Natural killer cell treated with Interleukin-12 subunit alpha and Interleukin-12 subunit beta and Interleukin-15 and Interleukin-18, amount 100 ng/mL, for 72 hours (primary cell): ENCODE results near the gene TRPM3. TPM values are rescaled to one million over a fixed set of nuclear protein-coding genes. Genes with fewer than 3 reads are reported as not detected.
"Not testable (repeated sequence)": the region's sequence is repeated elsewhere in the genome, so short reads cannot be mapped to it uniquely, and the experiment has no call there.

Experiments
- ATAC-seq, 2 donors: fragments of 150-1000 bp; cut with Tn5 transposase in 1 of 2; sonication (Bioruptor Pico), chemical (Tn5 transposase) in 1 of 2; 2 replicates each; pipeline ENCODE4 v1.10.0; 2021
- DNase-seq: peaks from one replicate; pipeline ENCODE4 v3.0.0; 2022; ENCODE audit warnings: low spot score
- H3K27ac Mint-ChIP-seq, 2 donors: 1 replicate in 1 of 2; 2 replicates in 1 of 2; pipeline ENCODE4 v1.8.0; 2022; ENCODE audit warnings: mixed read lengths in 2 of 2, mild to moderate bottlenecking in 1 of 2, moderate library complexity in 1 of 2
- H3K27me3 Mint-ChIP-seq, 2 donors: 1 replicate in 1 of 2; 2 replicates in 1 of 2; pipeline ENCODE4 v1.8.0; 2022; ENCODE audit warnings: mixed read lengths in 2 of 2
- H3K36me3 Mint-ChIP-seq: one replicate; pipeline ENCODE4 v1.8.0; 2022; ENCODE audit warnings: mixed read lengths
- H3K4me1 Mint-ChIP-seq, 2 donors: 1 replicate in 1 of 2; 2 replicates in 1 of 2; pipeline ENCODE4 v1.8.0; 2022; ENCODE audit warnings: low read depth in 2 of 2, mixed read lengths in 2 of 2, mild to moderate bottlenecking in 1 of 2
- H3K4me3 Mint-ChIP-seq: one replicate; pipeline ENCODE4 v1.8.0; 2022; ENCODE audit warnings: mixed read lengths
- H3K9me3 Mint-ChIP-seq: 2 replicates; pipeline ENCODE4 v1.8.0; 2022; ENCODE audit warnings: mixed read lengths
- total RNA-seq, 2 donors: library from RNA; stranded (reverse); gene quantifications; one replicate each; pipeline ENCODE4 v1.2.3, GENCODE V29; 2022

Gene TRPM3
- total RNA-seq, 2 donors from 2014 or later, result not detected

DNA sequence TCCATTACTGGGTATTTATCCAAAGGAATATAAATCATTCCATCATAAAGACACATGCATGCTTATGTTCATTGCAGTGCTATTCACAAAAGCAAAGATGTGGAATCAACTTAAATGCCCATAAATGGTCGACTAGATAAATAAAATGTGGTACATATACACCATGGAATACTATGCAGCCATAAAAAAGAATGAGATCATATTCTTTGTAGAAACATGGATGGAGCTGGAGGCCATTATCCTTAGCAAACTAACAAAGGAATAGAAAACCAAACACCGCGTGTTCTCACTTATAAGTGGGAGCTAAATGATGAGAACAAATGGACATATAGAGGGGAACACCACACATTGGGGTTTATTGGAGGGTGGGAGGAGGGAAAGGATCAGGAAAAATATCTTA lies 155.0 kb downstream of the TRPM3 start:
- H3K9me3 Mint-ChIP-seq, H3K36me3 Mint-ChIP-seq, H3K4me3 Mint-ChIP-seq, H3K27ac Mint-ChIP-seq, DNase-seq, ATAC-seq, H3K4me1 Mint-ChIP-seq, H3K27me3 Mint-ChIP-seq: not testable (repeated sequence)

- no peaks in the 10 kb centered on the region for H3K27me3 Mint-ChIP-seq
- ATAC-seq (no peak), DNase-seq (no peak)
- no peaks in the 10 kb centered on the region for H3K36me3 Mint-ChIP-seq
- H3K4me3 Mint-ChIP-seq, result no peak overlapping the region
- H3K9me3 Mint-ChIP-seq, result no peaks in the 10 kb centered on the region
- H3K4me1 Mint-ChIP-seq, result no peaks in the 10 kb centered on the region
- no peak overlapping the region for H3K27ac Mint-ChIP-seq
Measured at GRCh38 chr9:70964861-70965260, 156.6 kb downstream of the TRPM3 start.

GRCh38 chr9:70963554-70963953 lies 157.9 kb downstream of the TRPM3 start:
- DNase-seq (no peak), ATAC-seq (no peak)
- H3K27ac Mint-ChIP-seq, result no peak overlapping the region
- H3K27me3 Mint-ChIP-seq, result no peaks in the 10 kb centered on the region
- H3K9me3 Mint-ChIP-seq, result no peaks in the 10 kb centered on the region
- no peaks in the 10 kb centered on the region for H3K4me1 Mint-ChIP-seq
- no peaks in the 10 kb centered on the region for H3K36me3 Mint-ChIP-seq
- no peak overlapping the region for H3K4me3 Mint-ChIP-seq

DNA sequence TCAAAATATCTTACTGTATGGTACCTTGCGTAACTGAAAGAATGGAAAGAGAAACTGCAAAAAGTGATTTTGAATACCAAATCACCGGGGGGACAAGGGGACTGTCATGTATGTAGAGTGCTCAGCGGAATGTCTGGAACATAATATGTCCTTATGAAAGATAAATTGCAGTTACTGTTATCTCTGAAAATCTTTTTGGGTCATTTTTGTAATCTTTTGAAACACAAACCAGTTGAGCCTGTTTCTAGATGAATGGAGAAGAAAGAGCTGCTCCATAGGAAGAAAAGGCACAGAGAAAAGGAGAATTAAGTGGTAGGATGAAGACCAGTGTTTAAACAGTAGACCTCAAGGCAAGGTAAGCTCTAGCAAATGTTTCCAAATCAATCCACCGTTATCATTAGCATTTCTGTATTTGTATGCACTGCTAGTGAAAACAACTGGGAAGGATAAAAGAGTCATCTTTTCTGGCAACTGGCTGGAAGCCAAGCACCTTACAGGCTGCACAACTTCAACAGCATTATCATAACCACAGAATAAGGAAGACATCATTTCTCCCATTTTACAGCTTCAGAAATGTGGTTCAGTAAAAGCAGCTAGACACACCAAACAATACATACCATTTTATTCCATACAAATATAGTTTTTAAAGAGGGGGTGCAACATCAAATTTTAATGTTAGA lies 158.5 kb downstream of the TRPM3 start:
- no peak for ATAC-seq
- Mint-ChIP-seq H3K36me3 (no peaks in the 10 kb centered on the region), H3K27me3 (no peaks in the 10 kb centered on the region), H3K27ac (no peak overlapping the region), H3K9me3 (no peaks in the 10 kb centered on the region), H3K4me3 (no peak overlapping the region), H3K4me1 (no peaks in the 10 kb centered on the region)
- DNase-seq, result no peak

GRCh38 chr9:70959366-70959765 lies 162.1 kb downstream of the TRPM3 start:
- DNase-seq (no peak), ATAC-seq (no peak)
- Mint-ChIP-seq H3K4me3 (no peak overlapping the region), H3K4me1 (no peaks in the 10 kb centered on the region), H3K27me3 (no peaks in the 10 kb centered on the region), H3K36me3 (no peaks in the 10 kb centered on the region), H3K27ac (no peak overlapping the region), H3K9me3 (no peaks in the 10 kb centered on the region)

- Mint-ChIP-seq H3K9me3 (no peaks in the 10 kb centered on the region), H3K27ac (no peak overlapping the region), H3K4me3 (no peak overlapping the region), H3K4me1 (no peaks in the 10 kb centered on the region), H3K27me3 (no peaks in the 10 kb centered on the region), H3K36me3 (no peaks in the 10 kb centered on the region)
- DNase-seq, result no peak
- ATAC-seq, result no peak
Measured at GRCh38 chr9:70954596-70955143, 166.8 kb downstream of the TRPM3 start.

GRCh38 chr9:70954126-70954525 lies 167.3 kb downstream of the TRPM3 start:
- H3K9me3 Mint-ChIP-seq, result no peaks in the 10 kb centered on the region
- no peaks in the 10 kb centered on the region for H3K4me1 Mint-ChIP-seq
- H3K27me3 Mint-ChIP-seq, result no peaks in the 10 kb centered on the region
- H3K4me3 Mint-ChIP-seq, result no peak overlapping the region
- ATAC-seq (no peak), DNase-seq (no peak)
- H3K27ac Mint-ChIP-seq, result no peak overlapping the region
- no peaks in the 10 kb centered on the region for H3K36me3 Mint-ChIP-seq

GRCh38 chr9:70951749-70952727 lies 169.4 kb downstream of the TRPM3 start:
- Mint-ChIP-seq H3K4me3 (no peak overlapping the region), H3K27ac (no peak overlapping the region), H3K4me1 (no peaks in the 10 kb centered on the region), H3K36me3 (no peaks in the 10 kb centered on the region), H3K9me3 (no peaks in the 10 kb centered on the region), H3K27me3 (peaks cover 0 to 4% of the 10 kb centered on the region in 2 donors)
- no peak for DNase-seq
- no peak for ATAC-seq

DNA sequence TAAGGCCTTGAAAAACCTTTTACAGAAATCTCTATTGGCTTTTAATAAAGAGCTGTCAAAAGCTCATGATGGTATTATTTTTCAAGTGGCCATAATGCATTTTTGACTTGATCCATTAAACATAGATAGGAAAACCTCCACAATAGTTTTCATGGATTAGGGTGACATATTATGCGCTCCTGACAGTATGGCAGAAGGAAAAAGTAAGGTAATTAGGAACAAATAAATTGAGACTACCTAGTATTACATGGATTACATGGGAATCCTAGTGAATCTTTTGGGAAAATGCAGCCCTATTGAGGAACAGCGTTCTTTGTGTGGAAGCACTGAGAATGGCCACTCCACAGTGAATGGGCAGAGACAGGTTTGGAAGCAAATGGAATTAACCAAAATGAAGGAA lies 171.2 kb downstream of the TRPM3 start:
- no peaks in the 10 kb centered on the region for H3K4me1 Mint-ChIP-seq
- ATAC-seq (no peak), DNase-seq (no peak)
- H3K9me3 Mint-ChIP-seq, result no peaks in the 10 kb centered on the region
- H3K36me3 Mint-ChIP-seq, result no peaks in the 10 kb centered on the region
- peaks cover 4 to 6% of the 10 kb centered on the region in 2 donors for H3K27me3 Mint-ChIP-seq
- no peak overlapping the region for H3K4me3 Mint-ChIP-seq
- H3K27ac Mint-ChIP-seq, result no peak overlapping the region

- H3K9me3 Mint-ChIP-seq, result no peaks in the 10 kb centered on the region
- H3K4me3 Mint-ChIP-seq, result no peak overlapping the region
Measured at GRCh38 chr9:70949239-70949638, 172.2 kb downstream of the TRPM3 start.

GRCh38 chr9:70948744-70949143 lies 172.7 kb downstream of the TRPM3 start:
- H3K27ac Mint-ChIP-seq, result no peak overlapping the region
- H3K27me3 Mint-ChIP-seq, result peaks cover 4 to 6% of the 10 kb centered on the region in 2 donors
- no peak for DNase-seq
- H3K4me1 Mint-ChIP-seq, result no peaks in the 10 kb centered on the region
- no peaks in the 10 kb centered on the region for H3K9me3 Mint-ChIP-seq
- no peak overlapping the region for H3K4me3 Mint-ChIP-seq
- no peak for ATAC-seq
- H3K36me3 Mint-ChIP-seq, result no peaks in the 10 kb centered on the region

More at GRCh38 chr9:70949239-70949638, 172.2 kb downstream of the TRPM3 start:
- no peaks in the 10 kb centered on the region for H3K4me1 Mint-ChIP-seq
- H3K27ac Mint-ChIP-seq, result no peak overlapping the region
- peaks cover 4 to 6% of the 10 kb centered on the region in 2 donors for H3K27me3 Mint-ChIP-seq
- ATAC-seq (no peak), DNase-seq (no peak)
- no peaks in the 10 kb centered on the region for H3K36me3 Mint-ChIP-seq

DNA sequence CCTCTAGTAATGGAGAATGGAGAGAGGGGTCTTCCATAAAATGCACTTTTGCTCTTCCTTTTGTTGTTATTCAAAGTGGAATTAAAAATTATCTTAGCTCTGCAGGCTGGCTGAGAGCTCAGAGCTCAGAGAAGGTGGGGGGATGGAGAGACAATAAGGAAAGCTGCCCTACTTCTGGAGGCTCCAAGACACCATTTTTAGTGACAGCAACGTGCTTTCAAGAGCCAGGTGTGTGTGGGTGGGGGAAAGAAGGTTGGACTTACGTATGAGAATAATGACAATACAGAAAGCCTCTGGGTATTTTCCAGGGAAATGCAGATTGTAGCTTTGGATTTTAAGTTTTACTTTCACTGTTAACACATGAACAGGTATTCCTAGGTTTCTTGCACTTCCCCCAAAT lies 173.9 kb downstream of the TRPM3 start:
- H3K27ac Mint-ChIP-seq, result no peak overlapping the region
- no peak overlapping the region for H3K4me3 Mint-ChIP-seq
- peaks cover 4 to 6% of the 10 kb centered on the region in 2 donors for H3K27me3 Mint-ChIP-seq
- H3K9me3 Mint-ChIP-seq, result no peaks in the 10 kb centered on the region
- no peak for ATAC-seq
- DNase-seq, result no peak
- no peaks in the 10 kb centered on the region for H3K36me3 Mint-ChIP-seq
- no peaks in the 10 kb centered on the region for H3K4me1 Mint-ChIP-seq

DNA sequence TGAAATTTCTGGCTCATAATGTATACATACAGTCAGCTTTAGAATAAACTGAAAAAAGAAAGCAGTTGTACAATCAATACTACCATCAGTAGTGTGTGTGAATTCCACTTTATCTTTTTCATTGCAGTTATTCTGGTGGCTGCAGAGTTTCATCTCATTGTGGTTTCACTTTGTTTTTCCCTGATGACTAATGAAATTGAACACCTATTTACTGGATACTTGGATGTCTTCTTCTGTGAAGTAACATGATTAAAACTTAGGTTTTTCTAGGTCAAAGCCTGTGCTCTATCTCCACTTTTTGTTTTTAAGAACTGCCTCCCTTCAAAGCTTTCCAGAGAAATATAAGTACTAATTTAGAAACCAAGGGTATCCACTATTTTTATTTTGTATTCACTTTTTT lies 174.3 kb downstream of the TRPM3 start:
- ATAC-seq (no peak), DNase-seq (no peak)
- H3K36me3 Mint-ChIP-seq, result no peaks in the 10 kb centered on the region
- H3K27me3 Mint-ChIP-seq, result peaks cover 4 to 6% of the 10 kb centered on the region in 2 donors
- H3K4me3 Mint-ChIP-seq, result no peak overlapping the region
- H3K4me1 Mint-ChIP-seq, result no peaks in the 10 kb centered on the region
- H3K9me3 Mint-ChIP-seq, result no peaks in the 10 kb centered on the region
- H3K27ac Mint-ChIP-seq, result no peak overlapping the region

DNA sequence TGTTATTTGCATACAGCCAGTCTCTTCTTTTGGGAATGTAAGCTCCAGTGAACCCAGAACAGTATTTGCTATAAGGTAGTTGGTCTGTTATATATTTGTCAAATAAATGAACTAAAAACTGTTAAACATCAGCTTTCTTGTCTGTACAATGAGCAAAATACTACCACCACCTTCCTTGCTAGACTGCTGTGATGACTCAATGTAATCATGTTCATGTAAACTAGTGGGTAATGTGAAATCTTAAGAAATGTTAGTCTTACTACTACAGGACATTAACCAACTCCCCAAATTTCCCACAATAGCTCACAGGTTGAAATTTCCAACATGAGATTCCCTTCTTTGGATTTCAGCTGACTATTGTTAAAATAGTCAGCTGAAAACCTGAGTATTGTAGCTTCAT lies 176.1 kb downstream of the TRPM3 start:
- no peak overlapping the region for H3K27ac Mint-ChIP-seq
- no peaks in the 10 kb centered on the region for H3K36me3 Mint-ChIP-seq
- no peak overlapping the region for H3K4me3 Mint-ChIP-seq
- H3K9me3 Mint-ChIP-seq, result no peaks in the 10 kb centered on the region
- no peak for DNase-seq
- H3K4me1 Mint-ChIP-seq, result no peaks in the 10 kb centered on the region
- H3K27me3 Mint-ChIP-seq, result peaks cover 4 to 6% of the 10 kb centered on the region in 2 donors
- no peak for ATAC-seq
